NT2/D1 (cell line): ENCODE measurements around the gene SPRED1.

ENCODE experiments used
- DNase-seq: peaks from one replicate; pipeline ENCODE4 v3.0.0-alpha.2; 2011; ENCODE audit warnings: low read depth, low spot score
- H3K27me3 ChIP-seq: 2 replicates; pipeline ENCODE4 v1.6.0; 2011; ENCODE audit warnings: mild to moderate bottlenecking; ENCODE audit not compliant: insufficient read length, insufficient read depth
- H3K36me3 ChIP-seq: 2 replicates; pipeline ENCODE4 v1.6.1; 2011; ENCODE audit warnings: mild to moderate bottlenecking, low read length, mixed read lengths; ENCODE audit not compliant: insufficient read depth, insufficient read length
- H3K4me1 ChIP-seq: 2 replicates; pipeline ENCODE4 v1.5.1; 2011; ENCODE audit not compliant: insufficient read depth, insufficient read length
- H3K4me3 ChIP-seq: 2 replicates; pipeline ENCODE4 v1.5.1; 2011; ENCODE audit warnings: low read depth; ENCODE audit not compliant: insufficient read length
- H3K9ac ChIP-seq: 2 replicates; pipeline ENCODE4 v1.6.0; 2011; ENCODE audit warnings: low read depth; ENCODE audit not compliant: insufficient read length
- H3K9me3 ChIP-seq: 2 replicates; pipeline ENCODE4 v1.5.1; 2011; ENCODE audit warnings: mild to moderate bottlenecking, low read length; ENCODE audit not compliant: insufficient read depth
- SUZ12 ChIP-seq: IDR thresholded peaks from 2 replicates; pipeline ENCODE4 v1.6.1; 2011; ENCODE audit not compliant: insufficient read length, insufficient read depth; ENCODE audit errors: extremely low read depth
- YY1 ChIP-seq: IDR thresholded peaks from 2 replicates; pipeline ENCODE4 v1.6.1; 2011; ENCODE audit not compliant: insufficient read length, insufficient read depth
- ZNF274 ChIP-seq: IDR thresholded peaks from 2 replicates; pipeline ENCODE4 v1.6.1; 2011; ENCODE audit warnings: mild to moderate bottlenecking, low read depth, low read length

SPRED1 gene

GRCh38 chr15:38308797-38309196 is 56.2 kb downstream of the SPRED1 start:
- Histone ChIP-seq H3K9ac (no peak overlapping the region), H3K27me3 (no peaks in the 10 kb centered on the region), H3K4me3 (no peak overlapping the region), H3K9me3 (no peaks in the 10 kb centered on the region), H3K36me3 (no peaks in the 10 kb centered on the region), H3K4me1 (no peaks in the 10 kb centered on the region)
- no peak for DNase-seq
- no peak for TF ChIP-seq YY1
- no peak for TF ChIP-seq SUZ12
- TF ChIP-seq ZNF274: no peak

- TF ChIP-seq ZNF274 (no peak), SUZ12 (no peak), YY1 (no peak)
- H3K9ac ChIP-seq: no peak overlapping the region
- H3K9me3 ChIP-seq: no peaks in the 10 kb centered on the region
- H3K4me3 ChIP-seq: no peak overlapping the region
- H3K4me1 ChIP-seq: no peaks in the 10 kb centered on the region
- no peaks in the 10 kb centered on the region for H3K27me3 ChIP-seq
- no peaks in the 10 kb centered on the region for H3K36me3 ChIP-seq
- DNase-seq: no peak
Measured at GRCh38 chr15:38312190-38312589, 59.6 kb downstream of the SPRED1 start.

- H3K27me3 ChIP-seq: no peaks in the 10 kb centered on the region
- H3K9ac ChIP-seq: no peak overlapping the region
- DNase-seq: no peak
- no peaks in the 10 kb centered on the region for H3K4me1 ChIP-seq
- H3K4me3 ChIP-seq: no peak overlapping the region
- H3K9me3 ChIP-seq: no peaks in the 10 kb centered on the region
- TF ChIP-seq SUZ12 (no peak), YY1 (no peak), ZNF274 (no peak)
- H3K36me3 ChIP-seq: no peaks in the 10 kb centered on the region
Measured at GRCh38 chr15:38316311-38316710, 63.7 kb downstream of the SPRED1 start.

GRCh38 chr15:38320181-38320580 is 67.5 kb downstream of the SPRED1 start:
- H3K9me3 ChIP-seq: no peaks in the 10 kb centered on the region
- no peak overlapping the region for H3K4me3 ChIP-seq
- no peaks in the 10 kb centered on the region for H3K4me1 ChIP-seq
- TF ChIP-seq YY1: no peak
- no peak for TF ChIP-seq SUZ12
- TF ChIP-seq ZNF274: no peak
- H3K9ac ChIP-seq: no peak overlapping the region
- no peak for DNase-seq
- H3K27me3 ChIP-seq: no peaks in the 10 kb centered on the region
- H3K36me3 ChIP-seq: peaks cover 4% of the 10 kb centered on the region

- Histone ChIP-seq H3K9ac (no peak overlapping the region), H3K4me1 (no peaks in the 10 kb centered on the region), H3K27me3 (no peaks in the 10 kb centered on the region), H3K9me3 (no peaks in the 10 kb centered on the region), H3K36me3 (peaks cover 10% of the 10 kb centered on the region), H3K4me3 (no peak overlapping the region)
- TF ChIP-seq YY1: no peak
- TF ChIP-seq ZNF274: no peak
- TF ChIP-seq SUZ12: no peak
- DNase-seq: no peak
Measured at GRCh38 chr15:38320866-38321265, 68.2 kb downstream of the SPRED1 start.

GRCh38 chr15:38323895-38324294 is 71.3 kb downstream of the SPRED1 start:
- Histone ChIP-seq H3K27me3 (no peaks in the 10 kb centered on the region), H3K9me3 (no peaks in the 10 kb centered on the region), H3K4me1 (no peaks in the 10 kb centered on the region), H3K9ac (no peak overlapping the region), H3K36me3 (peaks cover 33% of the 10 kb centered on the region), H3K4me3 (no peak overlapping the region)
- TF ChIP-seq ZNF274 (no peak), YY1 (no peak), SUZ12 (no peak)
- DNase-seq: no peak

- H3K27me3 ChIP-seq: no peaks in the 10 kb centered on the region
- peaks cover 33% of the 10 kb centered on the region for H3K36me3 ChIP-seq
- TF ChIP-seq SUZ12 (no peak), ZNF274 (no peak), YY1 (no peak)
- DNase-seq: no peak
- H3K9me3 ChIP-seq: no peaks in the 10 kb centered on the region
- no peak overlapping the region for H3K4me3 ChIP-seq
- H3K4me1 ChIP-seq: no peaks in the 10 kb centered on the region
- no peak overlapping the region for H3K9ac ChIP-seq
Measured at GRCh38 chr15:38324939-38325647, 72.5 kb downstream of the SPRED1 start.

GRCh38 chr15:38325648-38325990 is 73.0 kb downstream of the SPRED1 start:
- no peaks in the 10 kb centered on the region for H3K27me3 ChIP-seq
- no peak for TF ChIP-seq ZNF274
- TF ChIP-seq SUZ12: no peak
- no peak for TF ChIP-seq YY1
- DNase-seq: no peak
- H3K9ac ChIP-seq: no peak overlapping the region
- H3K4me3 ChIP-seq: no peak overlapping the region
- no peaks in the 10 kb centered on the region for H3K9me3 ChIP-seq
- peaks cover 33% of the 10 kb centered on the region for H3K36me3 ChIP-seq
- H3K4me1 ChIP-seq: no peaks in the 10 kb centered on the region
